Neural cell (in vitro differentiated cells): ENCODE results near the gene HBA2.

ENCODE experiments used
- CTCF ChIP-seq: fragments of 450-650 bp; IDR thresholded peaks from 2 replicates; pipeline ENCODE4 v1.5.1; 2014; ENCODE audit warnings: antibody characterized with exemption, mild to moderate bottlenecking, moderate library complexity; ENCODE audit not compliant: poor library complexity, severe bottlenecking
- EP300 ChIP-seq: fragments of 450-650 bp; conservative IDR thresholded peaks from 2 replicates; pipeline ENCODE4 v1.6.1; 2014; ENCODE audit warnings: antibody characterized with exemption, mild to moderate bottlenecking, moderate library complexity; ENCODE audit not compliant: poor library complexity, severe bottlenecking

DNA sequence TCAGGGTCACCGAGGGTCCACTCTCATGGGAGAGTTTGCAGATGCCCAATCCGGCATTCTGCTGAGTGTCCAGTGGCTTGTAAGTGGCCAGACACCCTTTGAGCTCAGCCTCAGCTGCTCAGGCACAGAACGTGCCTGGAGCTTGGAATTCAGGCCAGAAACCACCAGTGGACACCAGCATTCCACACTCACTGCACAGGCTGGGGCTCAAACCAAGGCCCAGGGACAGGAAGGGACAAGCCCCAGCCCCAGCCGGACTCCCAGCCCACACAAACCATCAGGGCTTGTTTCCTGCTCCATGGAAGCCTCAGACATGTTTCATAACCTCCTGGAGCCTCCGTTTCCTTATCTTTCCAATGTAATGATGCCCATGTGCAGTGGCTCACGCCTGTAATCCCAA is 29.2 kb upstream of the HBA2 start:
- TF ChIP-seq CTCF, result no peak
- TF ChIP-seq EP300, result no peak
